A549 (cell line): Measurements from ENCODE around the gene SH3RF3.

Experiments used
- CEBPB ChIP-seq, 2 experiments: fragments of >200 bp in 1 of 2; sonication (Bioruptor Twin) in 1 of 2; formaldehyde crosslinking in 1 of 2; IDR thresholded peaks; 2 replicates each; pipeline ENCODE4 v1.6.1; 2012 to 2016
- EP300 ChIP-seq, 2 experiments: fragments of >200 bp; sonication (Bioruptor Twin); formaldehyde crosslinking; IDR thresholded peaks; 2 replicates in 1 of 2; 3 replicates in 1 of 2; pipeline ENCODE4 v1.6.1; 2016 to 2017
- JUN ChIP-seq, 2 experiments: fragments of >200 bp; sonication (Bioruptor Twin); formaldehyde crosslinking; IDR thresholded peaks; 2 replicates in 1 of 2; 3 replicates in 1 of 2; pipeline ENCODE4 v1.6.1; 2016 to 2017
- PHF8 ChIP-seq: fragments of 200-600 bp; sonication (generic); IDR thresholded peaks from 2 replicates; pipeline ENCODE4 v1.6.1; 2016; ENCODE audit warnings: low read depth, mild to moderate bottlenecking, antibody characterized with exemption, moderate library complexity, borderline replicate concordance
- POLR2A ChIP-seq: IDR thresholded peaks from 2 replicates; pipeline ENCODE4 v1.6.1; 2012; ENCODE audit warnings: mild to moderate bottlenecking, low read length
- RARB ChIP-seq: fragments of 250-450 bp; sonication (Bioruptor Pico); IDR thresholded peaks from 2 replicates; pipeline ENCODE4 v1.8.0; 2021; ENCODE audit warnings: mild to moderate bottlenecking, moderate library complexity
- RFX5 ChIP-seq: fragments of 450-650 bp; IDR thresholded peaks from 2 replicates; pipeline ENCODE4 v1.7.1; 2014; ENCODE audit warnings: antibody characterized with exemption, mild to moderate bottlenecking, moderate library complexity
- TF ChIP-seq, protein P1 (sequence below): fragments of >200 bp; sonication (Bioruptor Twin); formaldehyde crosslinking; IDR thresholded peaks from 3 replicates; pipeline ENCODE4 v1.5.1; 2016
- TF ChIP-seq, protein P2 (sequence below): fragments of 200-600 bp; sonication (generic); IDR thresholded peaks from 2 replicates; pipeline ENCODE4 v1.6.1; 2016; ENCODE audit warnings: antibody characterized with exemption, mild to moderate bottlenecking, moderate library complexity
- TF ChIP-seq, protein P3 (sequence below): fragments of 150-350 bp; IDR thresholded peaks from 2 replicates; pipeline ENCODE4 v1.6.1; 2014; ENCODE audit warnings: low read depth, mild to moderate bottlenecking, low read length

DNA sequence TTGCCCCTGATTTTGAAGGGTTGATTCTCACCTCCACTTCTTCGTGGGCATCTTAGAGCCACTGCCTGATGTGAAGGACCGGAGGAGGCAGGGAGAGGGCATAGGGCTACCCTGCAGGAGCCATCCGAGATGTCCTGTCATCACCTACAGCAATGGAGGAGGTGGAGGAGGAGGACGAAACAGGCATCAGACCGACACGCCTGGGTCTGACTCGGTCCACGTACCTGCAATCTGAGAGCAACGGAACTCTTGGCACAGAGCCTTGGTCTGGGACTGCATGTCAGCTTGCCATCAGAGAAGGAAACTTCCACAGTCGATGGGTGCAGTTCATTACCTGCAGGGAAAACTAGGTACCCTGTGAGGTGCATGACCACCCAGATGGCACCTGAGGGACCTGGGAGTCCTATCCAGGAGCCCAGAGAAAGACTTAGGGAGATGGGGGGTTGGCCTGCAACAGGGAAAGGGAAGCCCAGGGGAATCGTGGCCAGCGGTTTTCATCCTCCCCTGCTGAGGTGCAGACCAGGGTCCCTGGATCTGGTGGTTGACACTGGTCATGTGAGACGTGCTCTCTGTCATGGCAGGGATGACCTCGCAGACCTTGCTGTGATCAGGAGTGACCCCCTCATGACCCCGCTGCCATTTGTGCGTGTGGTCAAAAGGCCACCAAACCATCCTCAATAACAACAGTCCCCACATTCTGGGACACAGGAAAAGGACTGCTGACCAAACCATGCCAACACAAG is 293.9 kb downstream of the SH3RF3 start:
- no peak for TF ChIP-seq POLR2A
- TF ChIP-seq, protein P1, sequence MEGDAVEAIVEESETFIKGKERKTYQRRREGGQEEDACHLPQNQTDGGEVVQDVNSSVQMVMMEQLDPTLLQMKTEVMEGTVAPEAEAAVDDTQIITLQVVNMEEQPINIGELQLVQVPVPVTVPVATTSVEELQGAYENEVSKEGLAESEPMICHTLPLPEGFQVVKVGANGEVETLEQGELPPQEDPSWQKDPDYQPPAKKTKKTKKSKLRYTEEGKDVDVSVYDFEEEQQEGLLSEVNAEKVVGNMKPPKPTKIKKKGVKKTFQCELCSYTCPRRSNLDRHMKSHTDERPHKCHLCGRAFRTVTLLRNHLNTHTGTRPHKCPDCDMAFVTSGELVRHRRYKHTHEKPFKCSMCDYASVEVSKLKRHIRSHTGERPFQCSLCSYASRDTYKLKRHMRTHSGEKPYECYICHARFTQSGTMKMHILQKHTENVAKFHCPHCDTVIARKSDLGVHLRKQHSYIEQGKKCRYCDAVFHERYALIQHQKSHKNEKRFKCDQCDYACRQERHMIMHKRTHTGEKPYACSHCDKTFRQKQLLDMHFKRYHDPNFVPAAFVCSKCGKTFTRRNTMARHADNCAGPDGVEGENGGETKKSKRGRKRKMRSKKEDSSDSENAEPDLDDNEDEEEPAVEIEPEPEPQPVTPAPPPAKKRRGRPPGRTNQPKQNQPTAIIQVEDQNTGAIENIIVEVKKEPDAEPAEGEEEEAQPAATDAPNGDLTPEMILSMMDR, result no peak
- TF ChIP-seq JUN (IDR thresholded peaks at IDR 0.05), result no peak
- TF ChIP-seq EP300 (IDR thresholded peaks at IDR 0.05), result no peak
- no peak for TF ChIP-seq RFX5
- no peak for TF ChIP-seq CEBPB (IDR thresholded peaks at IDR 0.05)
- TF ChIP-seq, protein P2, sequence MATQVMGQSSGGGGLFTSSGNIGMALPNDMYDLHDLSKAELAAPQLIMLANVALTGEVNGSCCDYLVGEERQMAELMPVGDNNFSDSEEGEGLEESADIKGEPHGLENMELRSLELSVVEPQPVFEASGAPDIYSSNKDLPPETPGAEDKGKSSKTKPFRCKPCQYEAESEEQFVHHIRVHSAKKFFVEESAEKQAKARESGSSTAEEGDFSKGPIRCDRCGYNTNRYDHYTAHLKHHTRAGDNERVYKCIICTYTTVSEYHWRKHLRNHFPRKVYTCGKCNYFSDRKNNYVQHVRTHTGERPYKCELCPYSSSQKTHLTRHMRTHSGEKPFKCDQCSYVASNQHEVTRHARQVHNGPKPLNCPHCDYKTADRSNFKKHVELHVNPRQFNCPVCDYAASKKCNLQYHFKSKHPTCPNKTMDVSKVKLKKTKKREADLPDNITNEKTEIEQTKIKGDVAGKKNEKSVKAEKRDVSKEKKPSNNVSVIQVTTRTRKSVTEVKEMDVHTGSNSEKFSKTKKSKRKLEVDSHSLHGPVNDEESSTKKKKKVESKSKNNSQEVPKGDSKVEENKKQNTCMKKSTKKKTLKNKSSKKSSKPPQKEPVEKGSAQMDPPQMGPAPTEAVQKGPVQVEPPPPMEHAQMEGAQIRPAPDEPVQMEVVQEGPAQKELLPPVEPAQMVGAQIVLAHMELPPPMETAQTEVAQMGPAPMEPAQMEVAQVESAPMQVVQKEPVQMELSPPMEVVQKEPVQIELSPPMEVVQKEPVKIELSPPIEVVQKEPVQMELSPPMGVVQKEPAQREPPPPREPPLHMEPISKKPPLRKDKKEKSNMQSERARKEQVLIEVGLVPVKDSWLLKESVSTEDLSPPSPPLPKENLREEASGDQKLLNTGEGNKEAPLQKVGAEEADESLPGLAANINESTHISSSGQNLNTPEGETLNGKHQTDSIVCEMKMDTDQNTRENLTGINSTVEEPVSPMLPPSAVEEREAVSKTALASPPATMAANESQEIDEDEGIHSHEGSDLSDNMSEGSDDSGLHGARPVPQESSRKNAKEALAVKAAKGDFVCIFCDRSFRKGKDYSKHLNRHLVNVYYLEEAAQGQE, result no peak
- TF ChIP-seq PHF8, result no peak
- TF ChIP-seq RARB (CRISPR knock-in tag), result no peak
- TF ChIP-seq, protein P3, sequence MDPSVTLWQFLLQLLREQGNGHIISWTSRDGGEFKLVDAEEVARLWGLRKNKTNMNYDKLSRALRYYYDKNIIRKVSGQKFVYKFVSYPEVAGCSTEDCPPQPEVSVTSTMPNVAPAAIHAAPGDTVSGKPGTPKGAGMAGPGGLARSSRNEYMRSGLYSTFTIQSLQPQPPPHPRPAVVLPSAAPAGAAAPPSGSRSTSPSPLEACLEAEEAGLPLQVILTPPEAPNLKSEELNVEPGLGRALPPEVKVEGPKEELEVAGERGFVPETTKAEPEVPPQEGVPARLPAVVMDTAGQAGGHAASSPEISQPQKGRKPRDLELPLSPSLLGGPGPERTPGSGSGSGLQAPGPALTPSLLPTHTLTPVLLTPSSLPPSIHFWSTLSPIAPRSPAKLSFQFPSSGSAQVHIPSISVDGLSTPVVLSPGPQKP, result no peak
